Measurements from ENCODE around the gene LIPM.
"Not testable (repeated sequence)": the region's sequence is repeated elsewhere in the genome, so short reads cannot be mapped to it uniquely, and the experiment has no call there.

The LIPM gene

DNA sequence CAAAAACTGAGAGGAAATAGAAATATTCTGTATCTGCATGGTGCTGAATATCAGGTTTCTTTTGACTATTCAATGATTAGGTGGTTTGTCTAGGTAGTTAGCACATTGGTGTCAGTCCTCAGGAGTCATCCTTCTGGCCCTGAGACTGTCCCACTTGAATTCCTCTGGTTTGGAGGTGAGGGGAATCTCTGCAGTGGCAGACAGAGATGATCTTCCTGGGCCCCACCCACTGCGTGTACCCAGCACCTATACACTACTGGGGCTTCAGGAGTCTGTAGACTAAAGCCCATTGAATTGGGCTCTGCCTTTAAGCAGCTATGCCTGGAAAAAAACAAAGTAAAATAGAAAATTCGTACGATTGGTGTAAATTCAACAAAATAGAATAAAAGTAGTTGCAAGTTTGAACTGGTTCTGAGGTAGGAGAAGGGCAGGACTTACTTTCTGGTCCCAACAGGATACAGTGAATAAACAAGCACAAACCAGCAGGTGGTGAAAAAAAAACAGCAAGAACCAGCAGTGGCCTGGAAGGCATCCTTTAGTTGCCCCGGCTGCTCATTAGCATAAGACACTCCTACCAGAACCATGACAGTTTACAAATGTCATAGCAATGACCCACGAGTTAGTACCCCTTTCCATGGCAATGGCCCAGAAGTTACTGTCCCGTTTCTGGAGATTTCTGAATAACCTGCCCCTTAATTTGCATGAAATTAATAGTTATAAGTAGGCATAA is 1.7 kb downstream of the LIPM start:
- DNase-seq = no peak

- no peak for DNase-seq
These were observed 2.8 kb downstream of the LIPM start for GRCh38 chr10:88805361-88805760.

- no peak for DNase-seq
These were observed 3.4 kb downstream of the LIPM start for GRCh38 chr10:88805924-88806323.

- DNase-seq = no peak
These were observed 7.1 kb downstream of the LIPM start for GRCh38 chr10:88809621-88810020.

GRCh38 chr10:88810196-88810961 is 7.8 kb downstream of the LIPM start:
- DNase-seq = peak; percentile 9

GRCh38 chr10:88813200-88813599 is 10.7 kb downstream of the LIPM start:
- DNase-seq = no peak

DNA sequence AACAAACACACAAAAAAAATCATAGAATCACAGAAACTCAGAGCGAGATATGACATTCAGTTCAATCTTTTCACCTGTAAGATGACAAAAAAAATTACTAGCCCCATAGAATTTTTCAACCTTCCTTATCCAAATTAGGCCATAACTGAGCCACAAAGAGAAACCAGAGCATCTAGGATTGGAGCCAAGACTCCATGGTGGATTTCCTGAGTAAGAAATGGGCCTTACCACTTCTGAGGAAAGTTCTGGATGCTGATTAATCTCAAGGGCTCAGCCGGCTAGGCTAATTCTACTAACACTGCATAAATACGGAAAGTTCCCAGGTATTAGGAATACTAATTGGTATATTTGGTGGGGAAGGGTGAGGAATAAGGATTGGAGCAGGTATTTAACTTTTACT is 16.8 kb downstream of the LIPM start:
- no peak for DNase-seq

- no peak for DNase-seq
These were observed 18.3 kb downstream of the LIPM start for GRCh38 chr10:88820748-88821401.

DNA sequence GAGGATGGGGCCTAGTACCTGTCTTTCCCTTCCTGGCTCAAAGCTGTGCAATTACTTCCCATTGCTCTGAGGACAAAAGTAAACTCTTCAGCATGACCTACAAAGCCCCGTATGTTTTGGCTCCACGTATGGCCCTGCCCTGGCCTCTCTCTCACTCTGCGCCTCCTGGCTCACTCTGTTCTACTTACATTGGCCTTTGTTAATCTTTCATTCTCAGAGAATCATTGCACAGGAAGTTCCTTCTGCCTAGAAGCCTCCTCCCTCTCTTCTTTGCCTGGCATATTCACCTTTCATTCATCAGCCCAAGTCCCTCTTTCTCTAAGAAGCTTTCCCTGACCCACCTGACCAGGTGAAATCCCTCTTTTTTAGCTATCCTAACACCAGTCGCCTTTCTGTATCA is 23.9 kb downstream of the LIPM start:
- DNase-seq = no peak

DNA sequence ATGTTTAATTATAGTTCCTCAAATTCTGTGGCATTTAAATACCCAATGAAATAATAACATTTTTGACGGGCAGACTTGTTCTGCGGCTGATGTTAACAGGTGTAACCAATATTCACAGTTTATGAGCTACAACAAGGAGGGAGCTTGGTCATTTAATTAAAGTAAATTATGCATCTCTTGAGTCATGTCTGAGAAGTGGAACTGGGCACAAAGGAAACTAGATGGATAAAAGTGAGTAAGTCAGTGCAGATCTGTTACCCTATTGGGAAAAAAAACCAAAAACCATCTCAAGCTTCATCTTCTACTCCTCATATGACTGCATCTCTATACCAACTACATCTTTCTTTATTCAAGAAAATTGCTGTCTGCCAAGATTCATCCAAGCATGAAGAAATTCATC is 25.1 kb downstream of the LIPM start:
- no peak for DNase-seq

- no peak for DNase-seq
These were observed 25.8 kb downstream of the LIPM start for GRCh38 chr10:88828310-88828709.

- no peak for DNase-seq
These were observed 28.2 kb downstream of the LIPM start for GRCh38 chr10:88830643-88831268.

GRCh38 chr10:88831709-88832108 is 29.2 kb downstream of the LIPM start:
- no peak for DNase-seq

DNA sequence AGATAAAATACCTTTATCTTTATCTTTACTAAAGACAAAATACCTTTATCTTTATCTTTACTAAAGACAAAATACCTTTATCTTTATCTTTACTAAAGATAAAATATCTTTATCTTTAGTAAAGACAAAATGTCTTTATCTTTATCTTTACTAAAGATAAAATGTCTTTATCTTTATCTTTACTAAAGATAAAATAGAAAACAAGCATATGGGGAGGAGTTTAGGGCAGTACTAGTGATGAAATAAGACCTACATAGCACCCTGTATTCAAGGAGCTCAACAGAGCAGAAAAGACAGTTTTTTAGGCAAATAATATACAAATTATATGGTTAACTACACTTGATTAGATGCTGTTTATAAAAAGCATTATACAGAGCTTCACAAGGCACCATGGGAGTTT is 29.8 kb downstream of the LIPM start:
- no peak for DNase-seq

DNA sequence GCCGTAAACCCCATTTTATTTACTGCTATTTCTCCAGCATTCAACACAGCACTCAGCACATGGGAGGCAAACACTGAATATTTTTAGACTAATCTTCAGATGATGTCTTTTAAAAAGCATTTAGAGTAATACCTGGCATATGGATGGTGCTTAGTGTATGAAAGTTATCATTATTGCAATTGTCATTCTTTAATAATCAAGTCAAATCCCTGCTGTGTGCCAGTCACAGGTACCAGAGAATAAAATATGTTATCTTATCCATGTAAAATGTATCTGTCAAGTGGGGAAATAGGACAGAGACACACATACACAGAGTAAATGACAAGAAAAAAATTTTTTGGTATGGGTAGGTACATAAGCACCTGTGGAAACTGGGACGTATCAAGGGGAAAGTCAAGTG is 30.6 kb downstream of the LIPM start:
- no peak for DNase-seq

DNA sequence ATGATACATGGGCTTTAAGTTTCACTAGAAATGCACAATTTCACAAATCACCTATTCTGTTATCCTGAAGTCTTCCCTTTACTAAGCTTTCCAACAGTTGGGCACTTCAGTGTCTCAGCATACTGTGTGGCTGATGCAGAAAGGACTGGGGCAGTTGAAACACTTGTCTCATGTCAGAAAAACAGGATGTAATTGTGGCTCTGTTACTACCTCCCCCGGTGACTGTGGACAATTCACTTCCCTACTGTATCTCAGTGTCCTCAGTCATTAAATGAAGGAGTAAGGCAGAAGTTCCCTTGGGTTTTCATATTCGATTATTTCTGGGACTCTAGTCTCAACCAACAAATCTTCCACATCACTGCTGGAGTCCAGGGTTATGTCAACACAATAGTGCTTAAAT is 31.2 kb downstream of the LIPM start:
- no peak for DNase-seq

GRCh38 chr10:88835096-88835909 is 32.8 kb downstream of the LIPM start:
- DNase-seq = peak; percentile 17

- no peak for DNase-seq
These were observed 33.3 kb downstream of the LIPM start for GRCh38 chr10:88835910-88836221.

DNA sequence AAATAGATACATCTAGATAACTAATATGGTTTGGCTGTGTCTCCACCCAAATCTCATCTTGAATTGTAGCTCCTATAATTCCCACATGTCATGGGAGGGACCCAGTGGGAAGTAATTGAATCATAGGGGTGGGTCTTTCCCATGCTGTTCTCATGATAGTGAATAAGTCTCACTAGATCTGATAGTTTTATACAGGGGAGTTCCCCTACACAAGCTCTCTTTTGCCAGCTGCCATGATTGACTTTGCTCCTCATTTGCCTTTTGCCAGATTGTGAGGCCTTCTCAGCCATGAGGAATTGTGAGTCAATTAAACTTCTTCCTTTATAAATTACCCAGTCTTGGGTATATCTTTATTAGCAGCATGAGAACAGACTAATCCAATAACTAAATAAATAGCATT is 35.1 kb downstream of the LIPM start:
- DNase-seq = not testable (repeated sequence)

DNA sequence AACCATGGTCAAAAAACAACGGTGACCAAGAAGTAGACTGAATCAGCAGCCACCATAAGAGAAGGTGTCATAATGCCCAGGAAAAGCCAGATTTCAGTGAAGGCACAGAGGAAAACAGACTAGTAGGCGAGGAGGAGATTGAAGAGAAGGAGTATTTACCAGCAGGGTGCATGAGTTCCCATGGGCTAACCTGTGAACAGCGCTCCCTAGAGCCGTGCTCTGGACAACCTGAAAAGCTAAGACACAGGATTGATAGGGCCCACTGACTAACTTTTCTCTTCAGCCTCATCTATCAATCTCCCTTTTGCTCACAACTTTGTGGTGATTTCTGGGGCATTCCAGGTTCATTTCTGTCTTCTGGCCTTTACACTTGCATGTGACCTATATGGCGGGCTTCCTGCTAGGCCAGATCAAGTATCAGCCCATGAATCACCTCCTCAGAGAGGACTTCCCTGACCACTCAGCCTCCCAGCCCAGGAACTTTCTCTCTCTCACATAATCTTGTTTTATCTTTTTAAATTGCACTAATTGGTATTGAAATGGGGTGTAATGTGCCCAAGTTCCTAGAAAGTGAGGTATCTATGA is 36.3 kb downstream of the LIPM start:
- DNase-seq = no peak

GRCh38 chr10:88840104-88840503 is 37.6 kb downstream of the LIPM start:
- no peak for DNase-seq

GRCh38 chr10:88840881-88841280 is 38.4 kb downstream of the LIPM start:
- DNase-seq = no peak
